Right hindlimb (tissue), 1 donor: Measurements from ENCODE around the gene SPECC1.
"Not testable (repeated sequence)": the region's sequence is repeated elsewhere in the genome, so short reads cannot be mapped to it uniquely, and the experiment has no call there.

Experiments
- DNase-seq: peaks from one replicate; pipeline ENCODE4 v3.0.0-alpha.2; 2018

SPECC1 gene

GRCh38 chr17:20095336-20096080 is 86.3 kb downstream of the SPECC1 start:
- peak; percentile 85 for DNase-seq

GRCh38 chr17:20096430-20096829 is 87.3 kb downstream of the SPECC1 start:
- no peak for DNase-seq

GRCh38 chr17:20097330-20097729 is 88.2 kb downstream of the SPECC1 start:
- no peak for DNase-seq

GRCh38 chr17:20098314-20098713 is 89.2 kb downstream of the SPECC1 start:
- no peak for DNase-seq

- not testable (repeated sequence) for DNase-seq
Observed at GRCh38 chr17:20100806-20101205, 91.6 kb downstream of the SPECC1 start.

- DNase-seq = peak; percentile 60
Observed at GRCh38 chr17:20103454-20104446, 94.6 kb downstream of the SPECC1 start.

- no peak for DNase-seq
Observed at GRCh38 chr17:20105539-20106280, 96.6 kb downstream of the SPECC1 start.

- not testable (repeated sequence) for DNase-seq
Observed at GRCh38 chr17:20106446-20106845, 97.3 kb downstream of the SPECC1 start.

- no peak for DNase-seq
Observed at GRCh38 chr17:20109076-20109475, 99.9 kb downstream of the SPECC1 start.

- DNase-seq = no peak
Observed at GRCh38 chr17:20111538-20111937, 102.4 kb downstream of the SPECC1 start.

- DNase-seq = no peak
Observed at GRCh38 chr17:20114466-20114865, 105.3 kb downstream of the SPECC1 start.

- peak; percentile 49 for DNase-seq
Observed at GRCh38 chr17:20116683-20117309, 107.6 kb downstream of the SPECC1 start.

GRCh38 chr17:20118280-20118679 is 109.1 kb downstream of the SPECC1 start:
- DNase-seq = no peak

GRCh38 chr17:20120836-20121235 is 111.7 kb downstream of the SPECC1 start:
- peak; percentile 27 for DNase-seq

GRCh38 chr17:20121359-20122253 is 112.4 kb downstream of the SPECC1 start:
- DNase-seq = peak; percentile 70

GRCh38 chr17:20122254-20122879 is 113.2 kb downstream of the SPECC1 start:
- DNase-seq = peak; percentile 55

GRCh38 chr17:20123209-20123608 is 114.0 kb downstream of the SPECC1 start:
- no peak for DNase-seq

- DNase-seq = no peak
Observed at GRCh38 chr17:20125724-20126123, 116.6 kb downstream of the SPECC1 start.

- DNase-seq = no peak
Observed at GRCh38 chr17:20127360-20128035, 118.3 kb downstream of the SPECC1 start.

GRCh38 chr17:20128036-20128667 is 119.0 kb downstream of the SPECC1 start:
- no peak for DNase-seq
